Stimulated activated CD8-positive, alpha-beta memory T cell treated with anti-CD3 and anti-CD28 coated beads, Interleukin-4, amount 100 ng/mL, for 1 hour (primary cell): ENCODE measurements around the gene NCEH1.

ENCODE experiments used
- DNase-seq, 2 donors: peaks; one replicate each; pipeline ENCODE4 v3.0.0-alpha.2; 2020; ENCODE audit warnings: low read depth in 2 of 2, low spot score in 1 of 2

NCEH1 gene

DNA sequence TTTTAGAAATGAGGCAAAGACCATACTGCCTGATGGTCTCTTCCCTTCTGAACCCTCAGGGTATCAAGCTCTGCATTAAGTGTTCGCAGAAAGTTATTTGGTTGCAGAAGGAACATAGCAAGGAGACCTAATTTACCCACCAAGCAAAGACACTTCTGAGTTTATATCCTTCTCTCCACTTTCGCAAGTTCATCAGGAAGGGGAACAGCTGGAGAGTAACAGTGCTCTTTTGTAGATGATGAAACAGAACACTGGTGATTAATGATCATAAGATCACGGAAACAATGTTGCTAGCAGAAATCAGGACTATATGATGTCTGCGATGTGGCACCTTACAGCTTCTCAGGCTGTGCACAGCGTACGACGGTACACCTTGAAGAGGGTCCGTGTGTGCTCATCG, 62.1 kb downstream of the NCEH1 start:
- DNase-seq = no peak

DNA sequence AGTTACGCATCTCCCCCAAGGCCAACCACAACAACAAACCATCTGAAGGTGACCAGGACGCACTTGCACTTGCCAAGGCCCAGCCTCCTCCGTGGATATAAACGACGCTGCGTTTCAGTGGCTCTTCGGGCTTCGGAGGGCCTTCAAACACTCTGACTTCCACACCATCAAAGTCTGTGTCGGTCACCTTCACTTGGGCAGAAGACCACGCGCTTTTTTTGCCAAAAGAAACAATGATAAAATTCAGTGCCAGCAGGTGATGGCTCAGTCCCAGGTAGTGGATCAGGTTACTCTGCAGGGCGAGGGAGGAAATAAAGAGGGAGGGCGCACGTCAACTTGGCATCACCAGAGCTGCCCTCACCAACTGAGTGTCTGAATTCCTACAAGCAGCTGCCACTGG, 63.0 kb downstream of the NCEH1 start:
- no peak for DNase-seq

DNA sequence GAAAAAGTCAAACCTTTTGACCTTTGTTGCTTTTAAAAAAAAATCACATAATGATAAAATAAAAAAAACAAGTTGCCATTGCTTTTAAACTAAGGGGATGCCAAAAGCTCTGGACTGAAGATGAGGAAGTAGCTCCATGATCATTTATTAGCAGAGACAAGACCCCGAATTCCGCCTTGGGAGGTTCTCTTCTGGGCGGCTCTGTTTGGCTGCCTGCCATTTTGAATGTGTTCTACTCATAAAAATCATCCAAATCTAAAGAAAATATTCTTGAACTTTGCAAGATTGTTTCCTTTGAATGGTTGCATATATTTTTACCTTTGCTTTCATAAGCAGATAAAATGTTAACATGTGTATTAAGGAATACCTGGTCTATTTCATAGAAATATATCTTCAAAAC, 63.8 kb downstream of the NCEH1 start:
- no peak for DNase-seq

GRCh38 chr3:172646439-172647015, 64.3 kb downstream of the NCEH1 start:
- DNase-seq = no peak

DNA sequence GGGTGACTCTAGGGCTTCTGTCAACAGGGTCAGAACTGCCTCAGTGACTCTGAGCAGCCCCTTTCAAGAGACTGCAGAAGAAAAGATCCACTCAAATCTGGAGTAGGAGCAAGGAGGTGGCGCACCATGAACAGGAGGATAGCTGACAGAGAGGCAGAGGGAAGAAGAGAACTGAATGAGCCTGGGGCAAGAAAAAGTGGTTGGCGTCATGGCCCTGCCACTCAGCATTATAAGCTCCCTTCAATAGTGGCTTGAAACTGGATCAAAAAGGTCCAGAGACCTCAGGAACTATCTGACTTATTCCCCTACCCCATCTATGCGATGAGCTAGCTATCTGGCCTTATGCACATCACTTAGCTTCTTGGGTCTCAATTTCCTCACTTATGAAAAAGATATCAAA, 66.6 kb downstream of the NCEH1 start:
- DNase-seq = no peak

DNA sequence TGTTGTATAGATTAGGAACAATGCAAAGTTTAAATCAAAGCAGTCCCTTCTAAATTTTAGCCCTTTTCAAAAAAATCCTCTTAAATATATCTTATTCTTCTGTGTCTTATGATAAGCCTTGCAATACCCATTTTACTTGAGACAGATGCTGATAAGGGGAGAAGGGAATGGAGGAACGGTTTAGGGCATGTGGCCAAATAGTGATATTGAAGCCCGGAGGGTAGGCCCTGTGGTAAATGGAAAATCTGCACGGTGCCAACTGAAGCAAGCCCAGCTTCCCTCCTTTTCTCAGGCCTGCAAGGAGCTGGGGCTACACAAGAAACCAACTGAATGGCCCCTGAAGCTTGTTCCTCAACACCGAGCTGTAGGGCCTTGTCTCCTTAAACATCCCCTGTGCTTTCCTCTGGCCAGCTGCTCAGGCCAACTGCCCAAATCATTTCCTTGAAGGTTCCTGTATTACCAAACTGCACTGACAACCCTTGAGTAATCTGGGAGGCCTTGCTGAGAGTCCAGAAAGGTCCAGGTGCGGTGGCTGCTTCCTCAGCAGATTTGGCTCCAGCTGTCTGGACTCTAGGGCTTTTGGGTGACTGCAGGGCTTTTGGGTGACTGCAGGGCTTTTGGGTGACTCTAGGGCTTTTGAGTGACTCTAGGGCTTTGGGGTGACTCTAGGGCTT, 67.2 kb downstream of the NCEH1 start:
- DNase-seq = no peak

DNA sequence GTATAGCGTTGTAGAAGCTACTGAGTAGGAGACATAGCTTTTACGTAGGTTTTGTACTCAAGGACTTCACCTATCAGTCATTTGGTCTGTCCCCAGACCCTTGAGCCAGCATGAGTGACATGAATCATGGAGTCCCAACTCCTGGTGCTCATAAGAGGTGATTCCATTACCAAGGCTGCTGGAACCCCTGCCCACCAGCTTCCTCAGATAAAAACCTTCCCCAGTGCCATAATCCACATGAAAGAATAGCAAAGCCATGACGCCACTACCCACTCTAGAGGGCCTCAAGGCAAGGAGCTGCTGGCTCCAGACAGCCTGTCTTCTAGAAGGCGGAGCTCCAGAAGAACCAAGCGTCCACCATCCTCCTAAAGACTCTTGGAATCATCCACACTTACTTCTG, 69.6 kb downstream of the NCEH1 start:
- DNase-seq = no peak

GRCh38 chr3:172640751-172641150, 70.1 kb downstream of the NCEH1 start:
- no peak for DNase-seq

DNA sequence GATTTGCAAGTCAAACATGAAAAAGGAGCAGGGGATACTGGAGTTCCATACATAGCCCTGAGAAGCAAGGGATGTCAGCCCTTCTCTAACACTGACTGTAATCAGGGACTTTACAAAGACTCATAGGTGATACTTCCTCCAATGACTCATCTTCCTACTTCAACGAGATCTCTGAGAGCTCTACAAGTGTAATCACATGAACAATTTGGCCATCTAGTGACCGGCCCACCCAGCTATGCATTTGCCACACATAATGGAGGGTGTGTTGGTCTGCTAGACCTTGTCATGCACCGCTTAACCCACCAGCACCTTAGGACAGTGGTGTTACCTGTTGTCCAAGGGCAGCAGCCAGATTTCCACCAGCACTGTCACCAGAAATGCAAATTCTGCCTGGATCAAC, 75.3 kb downstream of the NCEH1 start:
- DNase-seq = no peak

- no peak for DNase-seq
Measured at GRCh38 chr3:172634948-172635347, 75.9 kb downstream of the NCEH1 start.

DNA sequence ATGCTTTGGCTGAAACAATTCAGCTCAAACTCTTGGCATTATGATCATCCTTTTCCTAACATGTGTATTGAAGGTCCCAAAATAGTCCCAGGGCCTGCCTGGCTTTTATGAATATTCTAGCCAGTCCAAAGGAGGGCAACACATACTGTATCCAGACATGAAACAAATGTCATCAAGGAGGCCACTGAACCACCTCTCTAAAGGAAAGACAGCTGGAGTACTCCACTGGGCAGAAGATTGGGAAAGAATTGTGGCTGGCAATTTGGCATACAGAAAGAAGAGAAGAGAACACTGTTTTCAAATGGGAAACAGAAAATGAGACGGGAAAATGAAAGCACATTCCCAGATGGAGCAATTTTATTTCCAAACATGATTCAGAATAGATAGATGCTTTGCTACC, 80.6 kb downstream of the NCEH1 start:
- no peak for DNase-seq

DNA sequence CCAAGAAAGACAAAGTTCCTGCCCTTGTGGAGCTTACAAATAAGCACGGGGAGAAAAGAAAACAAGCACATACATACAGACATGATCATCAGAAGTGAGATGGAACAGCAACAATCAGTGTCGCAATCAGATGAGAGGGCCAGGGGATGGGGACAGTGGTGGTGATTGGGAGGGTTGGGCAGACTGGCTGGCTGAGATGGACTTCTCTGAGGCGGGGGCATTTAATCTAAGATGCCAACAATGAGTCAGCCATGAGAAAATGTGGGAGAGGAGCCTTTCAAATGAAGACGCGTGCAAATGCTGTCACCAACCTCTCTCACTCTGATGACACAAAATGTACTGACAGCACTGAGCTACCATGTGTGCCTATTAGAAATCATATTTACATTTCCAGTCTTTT, 81.4 kb downstream of the NCEH1 start:
- DNase-seq = no peak

DNA sequence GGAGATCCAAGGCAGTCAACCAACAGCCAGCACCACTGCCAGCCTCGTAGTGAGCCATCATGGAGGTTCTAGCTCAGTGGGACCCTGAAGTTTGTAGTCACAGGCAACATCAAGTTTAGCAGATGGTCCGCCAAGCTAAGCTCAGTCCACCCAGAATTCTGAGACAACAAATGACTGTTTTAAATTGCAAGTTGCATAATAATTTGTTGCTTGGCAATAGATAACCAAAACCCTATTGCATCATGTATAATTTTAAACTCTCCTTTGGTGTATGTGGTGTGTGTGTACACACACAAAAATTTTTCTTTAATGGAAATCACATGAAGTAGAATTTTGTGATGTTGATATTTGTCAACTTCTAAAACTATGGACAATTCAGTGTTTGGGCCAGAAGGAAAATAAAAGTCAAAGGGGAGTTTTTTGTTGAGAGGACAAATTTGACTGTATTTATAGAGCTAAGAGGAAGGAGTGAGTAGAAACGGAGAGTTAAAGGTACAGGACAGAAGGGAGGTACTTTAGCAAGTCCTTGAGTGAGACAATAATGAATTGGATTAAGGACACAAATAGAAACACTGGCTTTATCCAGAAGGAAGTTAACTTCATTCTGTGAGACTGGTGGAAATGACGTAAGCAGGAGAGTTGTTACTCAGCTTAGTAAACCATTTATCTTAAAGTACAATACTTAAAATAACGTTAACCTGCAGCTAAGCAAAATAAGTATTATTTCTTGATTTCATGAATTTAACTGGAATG, 83.6 kb downstream of the NCEH1 start:
- no peak for DNase-seq

DNA sequence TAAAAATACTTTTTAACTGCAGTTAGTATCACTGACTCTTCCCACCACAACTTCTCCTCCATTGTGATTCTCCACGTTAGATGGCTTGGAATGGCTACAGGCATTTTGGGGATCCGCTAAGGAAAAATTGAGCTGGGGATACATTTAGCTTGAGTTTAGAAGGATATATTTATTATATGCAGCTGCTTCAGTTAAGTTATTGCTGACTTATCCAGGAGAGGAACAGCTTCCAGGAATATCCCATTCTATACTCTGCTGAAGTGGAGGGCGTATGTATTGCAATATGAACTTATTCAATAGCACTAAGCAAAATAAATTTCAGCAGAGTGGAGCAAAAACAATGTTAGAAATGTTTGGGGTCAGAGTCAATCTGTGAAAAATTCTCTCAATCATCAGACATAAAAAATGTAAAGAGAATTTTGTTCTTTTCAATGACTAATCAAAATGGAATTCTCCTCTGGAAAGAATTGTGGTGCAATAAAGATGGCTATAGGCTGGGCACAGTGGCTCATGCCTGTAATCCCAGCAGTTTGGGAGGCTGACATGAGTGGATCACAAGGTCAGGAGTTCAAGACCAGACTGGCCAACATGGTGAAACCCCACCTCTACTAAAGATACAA, 84.7 kb downstream of the NCEH1 start:
- no peak for DNase-seq

GRCh38 chr3:172625404-172625803, 85.5 kb downstream of the NCEH1 start:
- DNase-seq = no peak

DNA sequence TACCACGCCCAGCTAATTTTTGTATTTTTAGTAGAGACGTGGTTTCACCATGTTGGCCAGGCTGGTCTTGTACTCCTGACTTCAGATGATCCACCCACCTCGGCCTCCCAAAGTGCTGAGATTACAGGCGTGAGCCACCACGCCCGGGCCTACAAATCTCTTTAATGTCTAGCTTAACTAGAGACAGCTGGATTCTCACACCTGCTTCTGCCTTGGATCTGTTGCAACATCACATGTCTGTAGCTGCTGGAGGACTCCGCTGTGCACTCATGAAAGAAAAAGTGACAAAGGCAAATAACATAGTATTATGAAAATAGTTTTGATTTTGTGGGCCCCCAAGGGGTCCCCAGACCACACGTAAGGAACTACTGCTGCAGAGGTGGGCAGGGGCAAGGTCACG, 85.9 kb downstream of the NCEH1 start:
- DNase-seq = no peak

GRCh38 chr3:172622916-172623700, 87.8 kb downstream of the NCEH1 start:
- peak; percentile 7 to 9 for DNase-seq

DNA sequence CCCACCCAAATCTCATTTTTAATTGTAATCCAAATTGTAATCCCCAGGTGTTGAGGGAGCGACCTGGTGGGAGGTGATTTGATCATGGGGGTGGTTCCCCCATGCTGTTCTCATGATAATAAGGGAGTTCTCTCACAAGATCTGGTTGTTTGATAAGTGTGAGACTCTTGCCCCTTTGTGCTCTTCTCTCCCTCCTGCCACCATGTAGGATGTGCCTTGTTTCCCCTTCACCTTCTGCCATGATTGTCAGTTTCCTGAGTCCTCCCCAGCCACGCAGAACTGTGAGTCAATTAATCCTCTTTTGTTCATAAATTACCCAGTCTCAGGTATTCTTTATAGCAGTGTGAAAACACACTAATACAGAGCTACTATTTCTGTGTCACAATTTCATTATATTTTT, 88.7 kb downstream of the NCEH1 start:
- DNase-seq = no peak

DNA sequence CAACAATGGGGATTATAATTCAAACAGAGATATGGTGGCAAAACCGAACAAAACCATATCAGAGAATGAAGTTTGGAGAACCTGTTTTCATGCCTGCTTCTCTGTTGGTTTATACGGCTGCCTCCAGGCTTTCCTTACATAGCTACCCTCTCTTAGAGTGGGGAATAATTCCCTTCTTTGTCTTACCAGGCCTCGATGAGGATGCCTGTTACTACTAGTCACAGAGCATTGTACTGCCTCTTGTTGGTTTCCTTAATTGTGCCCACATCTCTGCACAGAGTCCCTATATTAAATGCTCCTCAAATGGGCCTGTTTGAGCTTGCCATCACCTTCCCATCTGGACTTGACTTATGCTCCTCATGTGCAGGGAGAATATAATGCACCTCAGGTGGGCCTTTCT, 92.9 kb downstream of the NCEH1 start:
- DNase-seq = no peak

DNA sequence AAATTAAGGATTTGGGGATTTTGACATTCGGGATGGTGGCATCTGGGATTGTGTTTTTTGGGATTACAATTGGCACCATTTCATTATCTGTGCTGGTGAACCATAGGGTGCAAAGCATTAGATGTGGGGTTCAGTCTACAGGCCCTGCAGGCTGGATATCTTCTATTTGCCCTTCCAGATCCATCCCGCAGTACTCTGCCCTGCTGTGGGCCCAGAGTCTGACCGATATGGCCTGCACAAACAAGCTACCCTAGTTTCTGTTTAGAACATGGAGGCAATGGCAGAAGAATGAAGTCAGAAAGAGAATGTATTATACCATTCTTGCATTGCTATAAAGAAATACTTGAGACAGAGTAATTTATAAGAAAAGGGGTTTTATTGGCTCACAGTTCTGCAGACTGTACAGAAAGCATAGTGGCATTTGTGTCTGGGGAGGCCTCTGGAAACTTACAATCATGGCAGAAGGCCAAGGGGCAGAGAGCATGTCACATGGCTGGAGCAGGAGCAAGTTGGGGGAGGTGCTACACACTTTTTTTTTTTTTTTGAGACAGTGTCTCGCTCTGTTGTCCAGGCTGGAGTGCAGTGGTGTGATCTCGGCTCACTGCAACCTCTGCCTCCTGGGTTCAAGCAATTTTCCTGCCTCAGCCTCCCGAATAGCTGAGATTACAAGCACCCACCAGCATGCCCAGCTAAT, 93.7 kb downstream of the NCEH1 start:
- no peak for DNase-seq

GRCh38 chr3:172616031-172616461, 94.8 kb downstream of the NCEH1 start:
- no peak for DNase-seq
